ENCODE measurements around the gene SHB.

The SHB gene

GRCh38 chr9:37931592-37931991, 137.4 kb downstream of the SHB start:
- H3K27ac ChIP-seq (ENCODE audit: low read depth, low read length), result no peak overlapping the region
- H3K27me3 ChIP-seq (ENCODE audit: low read length), result no peaks in the 10 kb centered on the region
- H3K4me3 ChIP-seq (ENCODE audit: insufficient read depth, low read length, poor library complexity, severe bottlenecking), result no peak overlapping the region
- no peaks in the 10 kb centered on the region for H3K36me3 ChIP-seq (ENCODE audit: low read length)
- H4K20me1 ChIP-seq (ENCODE audit: low read depth, low read length), result no peaks in the 10 kb centered on the region
- H3K4me2 ChIP-seq (ENCODE audit: low read depth, low read length, poor library complexity, severe bottlenecking), result no peak overlapping the region
- no peak overlapping the region for H2AFZ ChIP-seq (ENCODE audit: low read depth, low read length, severe bottlenecking)
- no peaks in the 10 kb centered on the region for H3K9me3 ChIP-seq (ENCODE audit: insufficient read depth, low read length)
- H3K9ac ChIP-seq (ENCODE audit: low read length), result no peak overlapping the region
- no peaks in the 10 kb centered on the region for H3F3A ChIP-seq (ENCODE audit: insufficient read depth)
- TF ChIP-seq, protein P1, sequence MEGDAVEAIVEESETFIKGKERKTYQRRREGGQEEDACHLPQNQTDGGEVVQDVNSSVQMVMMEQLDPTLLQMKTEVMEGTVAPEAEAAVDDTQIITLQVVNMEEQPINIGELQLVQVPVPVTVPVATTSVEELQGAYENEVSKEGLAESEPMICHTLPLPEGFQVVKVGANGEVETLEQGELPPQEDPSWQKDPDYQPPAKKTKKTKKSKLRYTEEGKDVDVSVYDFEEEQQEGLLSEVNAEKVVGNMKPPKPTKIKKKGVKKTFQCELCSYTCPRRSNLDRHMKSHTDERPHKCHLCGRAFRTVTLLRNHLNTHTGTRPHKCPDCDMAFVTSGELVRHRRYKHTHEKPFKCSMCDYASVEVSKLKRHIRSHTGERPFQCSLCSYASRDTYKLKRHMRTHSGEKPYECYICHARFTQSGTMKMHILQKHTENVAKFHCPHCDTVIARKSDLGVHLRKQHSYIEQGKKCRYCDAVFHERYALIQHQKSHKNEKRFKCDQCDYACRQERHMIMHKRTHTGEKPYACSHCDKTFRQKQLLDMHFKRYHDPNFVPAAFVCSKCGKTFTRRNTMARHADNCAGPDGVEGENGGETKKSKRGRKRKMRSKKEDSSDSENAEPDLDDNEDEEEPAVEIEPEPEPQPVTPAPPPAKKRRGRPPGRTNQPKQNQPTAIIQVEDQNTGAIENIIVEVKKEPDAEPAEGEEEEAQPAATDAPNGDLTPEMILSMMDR (IDR thresholded peaks at IDR 0.05; ENCODE audit: insufficient read depth, low read length, poor library complexity, severe bottlenecking), result no peak
- no peak for TF ChIP-seq EZH2phosphoT487 (conservative IDR thresholded peaks at IDR 0.05; ENCODE audit: low read length)
- no peaks in the 10 kb centered on the region for H3K9me2 ChIP-seq (replicated peaks; ENCODE audit: insufficient read depth, low read length)
- no peaks in the 10 kb centered on the region for H3K79me2 ChIP-seq (ENCODE audit: insufficient read depth, low read length)

GRCh38 chr9:37929441-37929895, 139.6 kb downstream of the SHB start:
- TF ChIP-seq, protein P1 (IDR thresholded peaks at IDR 0.05; ENCODE audit: insufficient read depth, low read length, poor library complexity, severe bottlenecking), result no peak
- no peak for TF ChIP-seq EZH2phosphoT487 (conservative IDR thresholded peaks at IDR 0.05; ENCODE audit: low read length)
- Histone ChIP-seq H3F3A (ENCODE audit: insufficient read depth) (no peaks in the 10 kb centered on the region), H2AFZ (ENCODE audit: low read depth, low read length, severe bottlenecking) (no peak overlapping the region), H3K9ac (ENCODE audit: low read length) (no peak overlapping the region), H3K27ac (ENCODE audit: low read depth, low read length) (no peak overlapping the region), H3K27me3 (ENCODE audit: low read length) (no peaks in the 10 kb centered on the region), H3K36me3 (ENCODE audit: low read length) (no peaks in the 10 kb centered on the region), H3K79me2 (ENCODE audit: insufficient read depth, low read length) (no peaks in the 10 kb centered on the region), H3K9me3 (ENCODE audit: insufficient read depth, low read length) (no peaks in the 10 kb centered on the region), H3K4me2 (ENCODE audit: low read depth, low read length, poor library complexity, severe bottlenecking) (no peak overlapping the region), H4K20me1 (ENCODE audit: low read depth, low read length) (no peaks in the 10 kb centered on the region), H3K4me3 (ENCODE audit: insufficient read depth, low read length, poor library complexity, severe bottlenecking) (no peak overlapping the region), H3K9me2 (replicated peaks; ENCODE audit: insufficient read depth, low read length) (no peaks in the 10 kb centered on the region)

DNA sequence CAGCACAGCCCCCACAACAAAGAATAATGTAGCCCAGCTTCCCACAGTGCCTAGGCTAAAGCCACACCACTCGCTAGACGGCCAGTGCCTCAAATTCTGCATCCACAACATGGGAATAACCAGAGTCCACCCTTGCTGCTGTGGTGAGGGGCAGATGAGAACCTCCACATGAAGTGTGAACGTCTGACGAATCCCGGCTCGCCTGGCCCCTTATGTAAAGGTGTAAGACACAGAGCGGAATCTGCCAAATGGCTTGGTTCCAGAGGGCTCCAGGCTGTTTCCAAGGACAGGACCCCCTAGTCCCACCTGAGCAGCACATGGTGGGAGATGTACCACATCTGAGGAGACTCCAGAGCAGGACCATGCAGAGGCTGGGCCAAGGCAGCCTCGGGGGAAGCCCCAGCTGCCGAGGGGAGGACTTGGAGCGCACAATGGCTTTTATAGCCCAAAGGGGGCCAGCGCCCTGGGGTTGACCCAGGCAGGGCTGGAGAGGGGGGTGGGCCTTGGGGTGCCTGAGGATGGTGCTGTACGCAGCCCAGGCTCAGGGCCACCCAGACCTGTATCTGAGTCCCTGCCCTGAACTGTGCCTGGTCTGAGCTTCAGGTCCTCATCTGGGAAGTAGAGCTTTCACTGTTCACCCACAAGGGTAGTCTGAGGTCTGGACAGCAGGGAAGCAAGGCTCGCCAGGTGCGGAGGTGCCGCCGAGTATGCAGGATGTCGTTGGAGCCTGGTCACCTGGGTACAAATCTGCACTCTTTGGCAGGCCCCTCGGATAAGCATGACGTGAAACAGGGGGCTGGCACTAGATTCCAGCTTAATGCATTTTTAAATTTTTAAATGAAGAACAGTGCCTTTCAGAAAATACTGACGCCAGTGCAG, 140.2 kb downstream of the SHB start:
- H3F3A ChIP-seq (ENCODE audit: insufficient read depth), result no peaks in the 10 kb centered on the region
- H4K20me1 ChIP-seq (ENCODE audit: low read depth, low read length), result no peaks in the 10 kb centered on the region
- TF ChIP-seq, protein P1 (IDR thresholded peaks at IDR 0.05; ENCODE audit: insufficient read depth, low read length, poor library complexity, severe bottlenecking), result no peak
- TF ChIP-seq EZH2phosphoT487 (conservative IDR thresholded peaks at IDR 0.05; ENCODE audit: low read length), result no peak
- H3K4me2 ChIP-seq (ENCODE audit: low read depth, low read length, poor library complexity, severe bottlenecking), result no peak overlapping the region
- H3K4me3 ChIP-seq (ENCODE audit: insufficient read depth, low read length, poor library complexity, severe bottlenecking), result no peak overlapping the region
- H3K9me3 ChIP-seq (ENCODE audit: insufficient read depth, low read length), result no peaks in the 10 kb centered on the region
- H3K9me2 ChIP-seq (replicated peaks; ENCODE audit: insufficient read depth, low read length), result no peaks in the 10 kb centered on the region
- no peaks in the 10 kb centered on the region for H3K27me3 ChIP-seq (ENCODE audit: low read length)
- no peak overlapping the region for H3K27ac ChIP-seq (ENCODE audit: low read depth, low read length)
- H2AFZ ChIP-seq (ENCODE audit: low read depth, low read length, severe bottlenecking), result no peak overlapping the region
- no peaks in the 10 kb centered on the region for H3K79me2 ChIP-seq (ENCODE audit: insufficient read depth, low read length)
- no peaks in the 10 kb centered on the region for H3K36me3 ChIP-seq (ENCODE audit: low read length)
- no peak overlapping the region for H3K9ac ChIP-seq (ENCODE audit: low read length)
